Panc1 (cell line): ENCODE measurements around the gene NPPB. TPM values are rescaled to one million over a fixed set of nuclear protein-coding genes. Genes with fewer than 3 reads are reported as not detected.

Experiments used
- ATAC-seq: fragments of 200-7000 bp; cut with Tn5 transposase; 2 replicates; pipeline ENCODE4 v1.9.1; 2020; ENCODE audit warnings: mild to moderate bottlenecking, moderate library complexity
- BruUV-seq: library from RNA; stranded (reverse); fragments of 400-500 nt; replicated peaks from 2 replicates; lab custom pipeline; 2021; lab: Mats Ljungman, UMichigan
- CTCF ChIA-PET: fragments of 300-600 bp; sonication (Branson Sonifier 250); formaldehyde crosslinking; loops from one replicate; lab custom pipeline; 2022; ENCODE audit warnings: antibody characterized with exemption; lab: Charles Lee
- POLR2A ChIA-PET: fragments of 300-600 bp; sonication (Branson Sonifier 250); formaldehyde crosslinking; loops from one replicate; lab custom pipeline; 2022; ENCODE audit warnings: antibody characterized with exemption; lab: Charles Lee
- DNase-seq: peaks from one replicate; pipeline ENCODE4 v3.0.0-alpha.2; 2010; ENCODE audit warnings: low read depth, low spot score
- H3K27ac ChIP-seq: 2 replicates; pipeline ENCODE4 v1.5.1; 2011; ENCODE audit warnings: mild to moderate bottlenecking, low read length, inconsistent platforms
- H3K27me3 ChIP-seq: fragments of 200-500 bp; sonication (Bioruptor generic); 2 replicates; pipeline ENCODE4 v1.6.0; 2014; ENCODE audit warnings: low read length, inconsistent platforms; ENCODE audit not compliant: control insufficient read depth, insufficient read depth
- H3K36me3 ChIP-seq: fragments of 200-500 bp; sonication (Bioruptor generic); 2 replicates; pipeline ENCODE4 v1.5.1; 2014; ENCODE audit warnings: inconsistent platforms, mild to moderate bottlenecking, low read length, moderate library complexity; ENCODE audit not compliant: control insufficient read depth, insufficient read depth
- H3K4me1 ChIP-seq: 2 replicates; pipeline ENCODE4 v1.5.1; 2011; ENCODE audit warnings: inconsistent platforms, mild to moderate bottlenecking, low read length, moderate library complexity; ENCODE audit not compliant: control insufficient read depth, insufficient read depth
- H3K4me3 ChIP-seq, 2 experiments: 2 replicates each; pipeline ENCODE4 v1.5.1; 2011 to 2012; ENCODE audit warnings: low read depth in 2 of 2, low read length in 2 of 2, mild to moderate bottlenecking in 2 of 2, inconsistent platforms in 1 of 2, moderate library complexity in 1 of 2
- H3K9me3 ChIP-seq: fragments of 200-500 bp; sonication (Bioruptor generic); 2 replicates; pipeline ENCODE4 v1.5.1; 2014; ENCODE audit warnings: low read depth, mild to moderate bottlenecking, inconsistent platforms, low read length, moderate library complexity; ENCODE audit not compliant: control insufficient read depth, insufficient read depth
- CTCF ChIP-seq: fragments of 450-650 bp; IDR thresholded peaks from 2 replicates; pipeline ENCODE4 v1.5.1; 2017; ENCODE audit warnings: mild to moderate bottlenecking
- POLR2AphosphoS5 ChIP-seq: IDR thresholded peaks from 2 replicates; pipeline ENCODE4 v1.6.1; 2012; ENCODE audit warnings: mild to moderate bottlenecking, low read depth, low read length, moderate library complexity
- REST ChIP-seq, 2 experiments: IDR thresholded peaks; 2 replicates each; pipeline ENCODE4 v1.6.1; 2011 to 2012; ENCODE audit warnings: low read depth in 2 of 2, control low read depth in 1 of 2, low read length in 1 of 2, mild to moderate bottlenecking in 1 of 2, moderate library complexity in 1 of 2; ENCODE audit not compliant: insufficient read depth in 1 of 2
- SIN3A ChIP-seq: IDR thresholded peaks from 2 replicates; pipeline ENCODE4 v1.6.1; 2012; ENCODE audit warnings: low read depth, mild to moderate bottlenecking, low read length, moderate library complexity, borderline replicate concordance; ENCODE audit not compliant: insufficient read depth
- TCF7L2 ChIP-seq: IDR thresholded peaks from 2 replicates; pipeline ENCODE4 v1.6.1; 2011; ENCODE audit warnings: mild to moderate bottlenecking, low read depth, low read length, inconsistent platforms
- in situ Hi-C: cut with HindIII; loops from 2 replicates; pipeline ENCODE4 v1.10.0; 2016; ENCODE audit warnings: low sequenced_read_pairs, low pct_unique_long_range_greater_than_20kb
- intact Hi-C: fragments of 100-400 bp; cut with micrococcal nuclease; formaldehyde crosslinking; loops from one replicate; pipeline ENCODE4 v1.10.0; 2022; ENCODE audit not compliant: unreplicated experiment
- total RNA-seq: library from RNA; stranded (reverse); gene quantifications from one replicate; pipeline ENCODE4 v1.2.1, GENCODE V29; 2021; ENCODE audit not compliant: unreplicated experiment

NPPB gene
- total RNA-seq, 1 experiment from 2014 or later, result not detected

GRCh38 chr1:11841245-11842153 lies 17.2 kb downstream of the NPPB start:
- POLR2A ChIA-PET, result no interaction called here
- CTCF ChIA-PET, result no interaction called here
- no peak overlapping the region for H3K4me3 ChIP-seq
- H3K27ac ChIP-seq, result no peak overlapping the region
- ATAC-seq, result no peak
- in situ Hi-C loops (no loop called here), intact Hi-C loops (no loop called here)
- DNase-seq, result no peak
- TF ChIP-seq REST (IDR thresholded peaks at IDR 0.05; ENCODE audit: insufficient read depth in 1 of 2, low read depth in 2 of 2, low read length in 1 of 2) (no peak), TCF7L2 (no peak), SIN3A (no peak), POLR2AphosphoS5 (no peak), CTCF (no peak)
- no peaks in the 10 kb centered on the region for H3K27me3 ChIP-seq
- peaks cover 14% of the 10 kb centered on the region for H3K36me3 ChIP-seq
- no peaks in the 10 kb centered on the region for H3K9me3 ChIP-seq
- BruUV-seq, result TSS peak; percentile 48
- no peaks in the 10 kb centered on the region for H3K4me1 ChIP-seq

- CTCF ChIA-PET, result no interaction called here
- BruUV-seq, result no TSS peak
Measured at GRCh38 chr1:11839727-11840705, 18.7 kb downstream of the NPPB start.

More at GRCh38 chr1:11839727-11840705, 18.7 kb downstream of the NPPB start:
- Histone ChIP-seq H3K4me3 (no peak overlapping the region), H3K4me1 (no peaks in the 10 kb centered on the region), H3K9me3 (no peaks in the 10 kb centered on the region), H3K27me3 (no peaks in the 10 kb centered on the region), H3K27ac (no peak overlapping the region), H3K36me3 (peaks cover 14% of the 10 kb centered on the region)
- ATAC-seq (no peak), DNase-seq (no peak)
- POLR2A ChIA-PET, result no interaction called here
- intact Hi-C loops, result loop anchor here (2.0 kb wide), 1 partner anchor 53 kb away; no protein-coding TSS in a partner anchor
- TF ChIP-seq CTCF (no peak), SIN3A (no peak), TCF7L2 (no peak), POLR2AphosphoS5 (no peak), REST (IDR thresholded peaks at IDR 0.05; ENCODE audit: insufficient read depth in 1 of 2, low read depth in 2 of 2, low read length in 1 of 2) (no peak)
- in situ Hi-C loops, result no loop called here
